HepG2 (cell line): ENCODE results near the gene COA3. TPM values are rescaled to one million over a fixed set of nuclear protein-coding genes. Genes with fewer than 3 reads are reported as not detected.

Source experiments
- ATAC-seq: fragments of 200-7000 bp; cut with Tn5 transposase; 3 replicates; pipeline ENCODE4 v1.9.1; 2020; ENCODE audit warnings: mild to moderate bottlenecking, moderate library complexity
- BruUV-seq: library from RNA; stranded (reverse); fragments of 400-500 nt; replicated peaks from 2 replicates; lab custom pipeline; 2021; lab: Mats Ljungman, UMichigan
- CTCF ChIA-PET: fragments of 300-600 bp; formaldehyde crosslinking; extraction: SDS; loops from one replicate; lab custom pipeline; 2021; ENCODE audit warnings: low total read pairs, inconsistent platforms, low intra/inter-chr PET ratio; lab: Yijun Ruan, JAX
- POLR2A ChIA-PET: fragments of 350-600 bp; sonication (Branson Sonifier 250); formaldehyde crosslinking; loops from one replicate; lab custom pipeline; 2020; ENCODE audit warnings: antibody characterized with exemption, inconsistent platforms; lab: Yijun Ruan, JAX
- DNase-seq: peaks from one replicate; pipeline ENCODE4 v3.0.0-alpha.2; 2015; ENCODE audit warnings: low spot score
- FAIRE-seq: peaks from 3 replicates; lab custom pipeline; 2011; peaks lifted over from hg19 to GRCh38; lab: Jason Lieb, UNC
- H2AFZ ChIP-seq: one replicate; pipeline ENCODE4 v1.6.1; 2011; ENCODE audit warnings: low read length, inconsistent platforms
- H3K27ac ChIP-seq: fragments of 300-600 bp; 3 replicates; pipeline ENCODE4 v1.8.0; 2011; ENCODE audit warnings: mixed run types, mild to moderate bottlenecking, mixed read lengths, low read length, inconsistent platforms; ENCODE audit not compliant: insufficient read depth; ENCODE audit errors: extremely low read length
- H3K27me3 ChIP-seq, 2 experiments: fragments of 200-600 bp in 1 of 2; 2 replicates in 1 of 2; 3 replicates in 1 of 2; pipeline versions ENCODE4 v1.6.0 to v1.8.0; 2011; ENCODE audit warnings: low read length in 2 of 2, mild to moderate bottlenecking in 2 of 2, moderate library complexity in 2 of 2, inconsistent platforms in 1 of 2; ENCODE audit not compliant: insufficient read depth in 2 of 2, control insufficient read depth in 1 of 2
- H3K36me3 ChIP-seq, 2 experiments: fragments of 200-600 bp in 1 of 2; replicated peaks in 1 of 2; 2 replicates in 1 of 2; 3 replicates in 1 of 2; pipeline versions ENCODE4 v1.5.1 to v1.8.0; 2011; ENCODE audit warnings: low read length in 2 of 2, inconsistent platforms in 1 of 2; ENCODE audit not compliant: insufficient read depth in 2 of 2, control insufficient read depth in 1 of 2
- H3K4me1 ChIP-seq: 2 replicates; pipeline ENCODE4 v1.5.1; 2012; ENCODE audit warnings: low read length, inconsistent platforms; ENCODE audit not compliant: insufficient read depth
- H3K4me2 ChIP-seq: 2 replicates; pipeline ENCODE4 v1.6.0; 2011; ENCODE audit warnings: low read depth, low read length, inconsistent platforms
- H3K4me3 ChIP-seq, 3 experiments: fragments of 200-600 bp in 1 of 3; sonication (generic), shearing (Covaris generic) in 1 of 3; replicated peaks in 1 of 3; 2 replicates each; pipeline ENCODE4 v1.5.1; 2011 to 2016; ENCODE audit warnings: low read length in 3 of 3, inconsistent platforms in 2 of 3, low read depth in 2 of 3, mild to moderate bottlenecking in 2 of 3, control low read depth in 1 of 3, mixed read lengths in 1 of 3; ENCODE audit not compliant: insufficient read depth in 1 of 3
- H3K79me2 ChIP-seq: one replicate; pipeline ENCODE4 v1.6.1; 2011; ENCODE audit warnings: low read length, inconsistent platforms; ENCODE audit not compliant: insufficient read depth
- H3K9ac ChIP-seq: 2 replicates; pipeline ENCODE4 v1.6.0; 2011; ENCODE audit warnings: mild to moderate bottlenecking, low read depth, low read length, inconsistent platforms; ENCODE audit not compliant: insufficient read depth
- H3K9me3 ChIP-seq: 2 replicates; pipeline ENCODE4 v1.5.1; 2012; ENCODE audit warnings: mild to moderate bottlenecking, low read length
- H4K20me1 ChIP-seq: 2 replicates; pipeline ENCODE4 v1.6.0; 2011; ENCODE audit warnings: inconsistent platforms, mild to moderate bottlenecking, low read length, moderate library complexity; ENCODE audit not compliant: insufficient read depth
- CHD2 ChIP-seq: IDR thresholded peaks from 2 replicates; pipeline ENCODE4 v1.6.1; 2011; ENCODE audit warnings: low read depth, low read length, improper control_type of control experiment
- DNMT3B ChIP-seq: conservative IDR thresholded peaks from 2 replicates; pipeline ENCODE4 v1.6.1; 2016; ENCODE audit warnings: missing biosample characterization, control low read depth
- MAZ ChIP-seq, 2 experiments: sonication (generic) in 1 of 2; formaldehyde crosslinking in 1 of 2; IDR thresholded peaks; 2 replicates each; pipeline versions ENCODE4 v1.5.0 to v1.6.1; 2012 to 2020; ENCODE audit warnings: low read depth in 2 of 2, mild to moderate bottlenecking in 2 of 2, borderline replicate concordance in 1 of 2, improper control_type of control experiment in 1 of 2, low read length in 1 of 2, missing genetic modification reagents in 1 of 2, moderate library complexity in 1 of 2
- MTA3 ChIP-seq: sonication (generic); formaldehyde crosslinking; IDR thresholded peaks from 2 replicates; pipeline ENCODE4 v1.4.0; 2020; ENCODE audit warnings: missing genetic modification reagents
- TARDBP ChIP-seq: sonication (generic); formaldehyde crosslinking; IDR thresholded peaks from 2 replicates; pipeline ENCODE4 v1.8.0; 2022; ENCODE audit warnings: mild to moderate bottlenecking, missing genetic modification reagents
- ZNF136 ChIP-seq: sonication (generic); formaldehyde crosslinking; IDR thresholded peaks from 2 replicates; pipeline ENCODE4 v1.8.1; 2022; ENCODE audit warnings: low read depth, mild to moderate bottlenecking, moderate library complexity, missing genetic modification reagents
- ZNF75D ChIP-seq: sonication (generic); formaldehyde crosslinking; IDR thresholded peaks from 2 replicates; pipeline ENCODE4 v1.8.1; 2023; ENCODE audit warnings: missing genetic modification reagents, mild to moderate bottlenecking, borderline replicate concordance
- WGBS: methylation state at CpG from one replicate; pipeline ENCODE4 v1.1.6; 2017; ENCODE audit warnings: low lambda C conversion rate; 5-methylcytosine and 5-hydroxymethylcytosine counted together
- in situ Hi-C: cut with HindIII; loops from 2 replicates; pipeline ENCODE4 v1.10.0; 2017; ENCODE audit warnings: low pct_unique_long_range_greater_than_20kb; ENCODE audit not compliant: extremely low pct_ligation_motif_present
- intact Hi-C: fragments of 100-400 bp; cut with micrococcal nuclease; formaldehyde crosslinking; loops from one replicate; pipeline ENCODE4 v1.10.0; 2022; ENCODE audit not compliant: unreplicated experiment
- polyA plus RNA-seq, 8 experiments: library from polyadenylated mRNA; depleted of rRNA in 3 of 8; stranded (reverse) in 7 of 8; unstranded in 1 of 8; fragments of >200 nt; fragmentation: Illumina TruSeq in 4 of 8; extraction: Trizol in 4 of 8; gene quantifications; 2 replicates each; pipeline versions ENCODE4 v1.2.1 to v1.2.3, GENCODE V29; 2011 to 2016; ENCODE audit warnings: low read depth in 4 of 8, missing spikeins in 1 of 8, mixed read lengths in 1 of 8; ENCODE audit not compliant: insufficient read depth in 1 of 8
- total RNA-seq, 5 experiments: library from RNA; depleted of rRNA; stranded (reverse); fragments of >200 nt; fragmentation: Illumina TruSeq; extraction: Trizol; gene quantifications; 2 replicates each; pipeline ENCODE4 v1.2.3, GENCODE V29; 2016; ENCODE audit warnings: low read depth in 1 of 5

COA3 gene
- total and polyA plus RNA-seq, 2 of the 13 experiments (the other 11 are each of a cell fraction or from before 2014, with no cell fraction given): 133 to 202 TPM

GRCh38 chr17:42809250-42809649 lies 10.7 kb upstream of the COA3 start (continued):
- no peak for TF ChIP-seq MAZ (IDR thresholded peaks at IDR 0.05; ENCODE audit: borderline replicate concordance, low read depth, low read length)
- TF ChIP-seq MAZ (CRISPR knock-in tag; IDR thresholded peaks at IDR 0.05; ENCODE audit: low read depth): no peak

- Histone ChIP-seq H3K36me3 (peaks cover 6 to 8% of the 10 kb centered on the region in 2 experiments), H3K27ac (no peak overlapping the region), H3K4me1 (peaks cover 40% of the 10 kb centered on the region), H3K27me3 (no peaks in the 10 kb centered on the region), H3K9ac (no peak overlapping the region), H3K4me3 (no peak overlapping the region), H3K9me3 (no peaks in the 10 kb centered on the region), H2AFZ (no peak overlapping the region), H3K4me2 (no peak overlapping the region), H4K20me1 (no peaks in the 10 kb centered on the region), H3K79me2 (no peaks in the 10 kb centered on the region)
- DNase-seq: no peak
- no peak for ATAC-seq
- POLR2A ChIA-PET: interaction anchor here (1.0 to 4.3 kb wide), 3 partner anchors 10 to 18 kb away, joined by 4 to 29 read pairs (median 27); partner anchors contain the start of gene BECN1
- WGBS: 100% methylated on average over 1 of the region's 1 CpG
- FAIRE-seq: no peak
- intact Hi-C loops: no loop called here
- in situ Hi-C loops: no loop called here
- BruUV-seq: no TSS peak
- CTCF ChIA-PET: no interaction called here
- TF ChIP-seq MAZ (IDR thresholded peaks at IDR 0.05; ENCODE audit: borderline replicate concordance, low read depth, low read length) (no peak), MAZ (CRISPR knock-in tag; IDR thresholded peaks at IDR 0.05; ENCODE audit: low read depth) (no peak), DNMT3B (CRISPR knock-in tag) (no peak), MTA3 (CRISPR knock-in tag) (no peak), CHD2 (no peak), ZNF136 (no peak), ZNF75D (CRISPR knock-in tag) (0 out of 2 replicates have a peak, but pooled peaks have one; percentile 40), TARDBP (CRISPR knock-in tag) (no peak)
Observed at GRCh38 chr17:42806249-42806648, 7.7 kb upstream of the COA3 start.
